Duodenal mucosa (tissue), 2 donors: ENCODE data around the gene ACBD6.

Source experiments
- H3K27ac ChIP-seq: one replicate; pipeline ENCODE4 v1.7.0; 2013; ENCODE audit warnings: low read depth, low read length
- H3K27me3 ChIP-seq, 2 donors: one replicate each; pipeline ENCODE4 v1.7.0; 2013; ENCODE audit warnings: low read length in 2 of 2, control low read depth in 1 of 2; ENCODE audit not compliant: insufficient read depth in 2 of 2, control insufficient read depth in 1 of 2
- H3K36me3 ChIP-seq, 2 donors: one replicate each; pipeline ENCODE4 v1.7.0; 2013; ENCODE audit warnings: low read length in 2 of 2, control low read depth in 1 of 2; ENCODE audit not compliant: insufficient read depth in 2 of 2, control insufficient read depth in 1 of 2
- H3K4me1 ChIP-seq, 2 donors: one replicate each; pipeline ENCODE4 v1.7.0; 2013; ENCODE audit warnings: low read length in 2 of 2, control low read depth in 1 of 2; ENCODE audit not compliant: insufficient read depth in 2 of 2, control insufficient read depth in 1 of 2
- H3K4me3 ChIP-seq, 2 donors: one replicate each; pipeline ENCODE4 v1.7.0; 2013; ENCODE audit warnings: low read length in 2 of 2, low read depth in 1 of 2
- H3K9ac ChIP-seq, 2 donors: one replicate each; pipeline ENCODE4 v1.7.0; 2013; ENCODE audit warnings: low read length in 2 of 2, low read depth in 1 of 2
- H3K9me3 ChIP-seq, 2 donors: one replicate each; pipeline ENCODE4 v1.7.0; 2013; ENCODE audit warnings: low read length in 2 of 2, control low read depth in 1 of 2; ENCODE audit not compliant: control insufficient read depth in 1 of 2

ACBD6 gene

GRCh38 chr1:180527101-180527669 is 24.8 kb upstream of the ACBD6 start:
- H3K4me1 ChIP-seq, result no peaks in the 10 kb centered on the region
- H3K36me3 ChIP-seq, result no peaks in the 10 kb centered on the region
- H3K9ac ChIP-seq, result no peak overlapping the region
- H3K4me3 ChIP-seq, result no peak overlapping the region
- H3K9me3 ChIP-seq, result no peaks in the 10 kb centered on the region
- H3K27ac ChIP-seq, result no peak overlapping the region
- no peaks in the 10 kb centered on the region for H3K27me3 ChIP-seq

- no peaks in the 10 kb centered on the region for H3K9me3 ChIP-seq
- no peaks in the 10 kb centered on the region for H3K4me1 ChIP-seq
- H3K27ac ChIP-seq, result no peak overlapping the region
- H3K27me3 ChIP-seq, result no peaks in the 10 kb centered on the region
- H3K36me3 ChIP-seq, result no peaks in the 10 kb centered on the region
- H3K9ac ChIP-seq, result no peak overlapping the region
- H3K4me3 ChIP-seq, result no peak overlapping the region
Observed at GRCh38 chr1:180525715-180526039, 23.3 kb upstream of the ACBD6 start.

GRCh38 chr1:180524915-180525714 is 22.7 kb upstream of the ACBD6 start:
- Histone ChIP-seq H3K9ac (no peak overlapping the region), H3K36me3 (no peaks in the 10 kb centered on the region), H3K27ac (no peak overlapping the region), H3K4me3 (no peak overlapping the region), H3K4me1 (no peaks in the 10 kb centered on the region), H3K27me3 (no peaks in the 10 kb centered on the region), H3K9me3 (no peaks in the 10 kb centered on the region)

DNA sequence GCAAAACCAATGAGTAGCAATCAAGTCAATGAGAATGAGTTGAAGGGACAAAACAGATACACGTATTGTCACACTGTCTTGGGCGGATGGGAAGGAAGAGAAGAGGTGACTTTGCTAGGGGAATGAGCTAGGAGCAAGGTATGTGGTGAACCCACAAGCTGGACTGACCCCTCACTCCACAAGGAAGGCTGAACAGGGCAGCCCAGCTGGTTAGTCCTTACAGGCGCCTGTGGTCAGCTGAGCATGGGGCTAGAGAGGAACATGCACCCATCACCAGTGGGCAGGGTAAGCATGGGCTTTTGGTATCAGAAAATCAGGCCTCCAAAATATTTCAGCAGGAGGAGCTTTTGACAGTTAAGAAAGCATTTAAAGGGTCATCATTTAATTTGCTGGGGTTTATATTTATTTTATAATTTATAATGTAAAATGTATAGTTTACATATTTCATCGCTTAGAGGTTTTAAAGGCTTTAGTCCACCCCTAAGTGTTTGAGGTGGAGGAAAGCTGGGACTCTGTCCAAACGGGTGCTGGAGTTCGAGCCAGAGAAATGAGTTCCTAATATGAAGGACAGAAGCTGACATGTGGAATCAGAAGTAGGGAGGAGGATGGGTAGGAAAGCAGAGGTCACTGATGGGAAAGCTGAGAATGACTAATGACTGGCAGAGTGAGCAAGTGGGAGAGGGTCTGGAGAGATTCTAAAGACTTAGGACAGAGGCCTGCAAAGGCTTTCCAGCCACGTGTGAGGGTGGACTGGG is 22.0 kb upstream of the ACBD6 start:
- H3K9ac ChIP-seq, result no peak overlapping the region
- H3K9me3 ChIP-seq, result no peaks in the 10 kb centered on the region
- no peak overlapping the region for H3K4me3 ChIP-seq
- H3K27ac ChIP-seq, result no peak overlapping the region
- H3K36me3 ChIP-seq, result no peaks in the 10 kb centered on the region
- H3K27me3 ChIP-seq, result no peaks in the 10 kb centered on the region
- no peaks in the 10 kb centered on the region for H3K4me1 ChIP-seq

DNA sequence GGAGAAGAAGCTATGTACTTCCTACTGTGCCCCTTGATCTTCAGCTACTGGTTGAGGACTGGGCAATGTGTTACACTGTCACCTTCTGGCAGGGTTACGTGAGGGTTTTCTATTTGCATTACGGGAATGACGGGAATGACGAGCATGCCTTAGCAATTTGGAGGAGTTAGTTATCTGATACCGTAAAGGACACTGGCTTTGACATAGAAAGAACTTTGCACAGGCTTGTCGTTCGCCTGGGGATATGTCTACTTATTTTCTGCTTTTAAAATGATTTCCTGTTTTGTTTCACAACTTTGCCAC is 19.8 kb upstream of the ACBD6 start:
- Histone ChIP-seq H3K27ac (no peak overlapping the region), H3K4me1 (no peaks in the 10 kb centered on the region), H3K4me3 (no peak overlapping the region), H3K9me3 (no peaks in the 10 kb centered on the region), H3K36me3 (no peaks in the 10 kb centered on the region), H3K9ac (no peak overlapping the region), H3K27me3 (no peaks in the 10 kb centered on the region)

- no peak overlapping the region for H3K9ac ChIP-seq
- no peak overlapping the region for H3K4me3 ChIP-seq
- H3K27me3 ChIP-seq, result no peaks in the 10 kb centered on the region
- H3K36me3 ChIP-seq, result no peaks in the 10 kb centered on the region
- H3K9me3 ChIP-seq, result no peaks in the 10 kb centered on the region
- H3K27ac ChIP-seq, result no peak overlapping the region
- H3K4me1 ChIP-seq, result no peaks in the 10 kb centered on the region
Observed at GRCh38 chr1:180521474-180522212, 19.3 kb upstream of the ACBD6 start.

GRCh38 chr1:180519846-180520245 is 17.5 kb upstream of the ACBD6 start:
- Histone ChIP-seq H3K27ac (no peak overlapping the region), H3K36me3 (no peaks in the 10 kb centered on the region), H3K9ac (no peak overlapping the region), H3K27me3 (no peaks in the 10 kb centered on the region), H3K4me3 (no peak overlapping the region), H3K4me1 (no peaks in the 10 kb centered on the region), H3K9me3 (no peaks in the 10 kb centered on the region)

- Histone ChIP-seq H3K27me3 (no peaks in the 10 kb centered on the region), H3K27ac (no peak overlapping the region), H3K4me1 (no peaks in the 10 kb centered on the region), H3K36me3 (no peaks in the 10 kb centered on the region), H3K9me3 (no peaks in the 10 kb centered on the region), H3K4me3 (no peak overlapping the region), H3K9ac (no peak overlapping the region)
Observed at GRCh38 chr1:180515857-180516388, 13.5 kb upstream of the ACBD6 start.

DNA sequence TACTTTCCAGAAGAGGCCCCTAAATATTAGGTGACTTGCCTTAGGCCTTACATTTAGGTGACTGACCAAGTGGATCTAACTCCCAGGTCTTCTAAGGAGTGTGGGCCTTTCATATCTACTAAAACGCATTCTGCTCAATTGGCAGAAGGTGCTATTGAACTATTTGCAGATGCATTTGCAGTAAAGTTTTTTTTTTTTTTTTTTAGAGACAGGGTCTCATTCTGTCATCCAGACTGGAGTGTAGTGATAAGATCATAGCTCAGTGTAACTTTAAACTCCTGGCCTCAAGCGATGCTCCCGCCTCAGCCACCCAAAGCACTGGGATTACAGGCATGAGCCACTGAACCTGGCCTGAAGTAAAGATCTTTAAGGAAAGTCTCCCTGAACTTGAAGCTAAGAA is 13.0 kb upstream of the ACBD6 start:
- no peaks in the 10 kb centered on the region for H3K4me1 ChIP-seq
- no peaks in the 10 kb centered on the region for H3K9me3 ChIP-seq
- H3K36me3 ChIP-seq, result no peaks in the 10 kb centered on the region
- H3K4me3 ChIP-seq, result no peak overlapping the region
- H3K9ac ChIP-seq, result no peak overlapping the region
- no peaks in the 10 kb centered on the region for H3K27me3 ChIP-seq
- no peak overlapping the region for H3K27ac ChIP-seq

DNA sequence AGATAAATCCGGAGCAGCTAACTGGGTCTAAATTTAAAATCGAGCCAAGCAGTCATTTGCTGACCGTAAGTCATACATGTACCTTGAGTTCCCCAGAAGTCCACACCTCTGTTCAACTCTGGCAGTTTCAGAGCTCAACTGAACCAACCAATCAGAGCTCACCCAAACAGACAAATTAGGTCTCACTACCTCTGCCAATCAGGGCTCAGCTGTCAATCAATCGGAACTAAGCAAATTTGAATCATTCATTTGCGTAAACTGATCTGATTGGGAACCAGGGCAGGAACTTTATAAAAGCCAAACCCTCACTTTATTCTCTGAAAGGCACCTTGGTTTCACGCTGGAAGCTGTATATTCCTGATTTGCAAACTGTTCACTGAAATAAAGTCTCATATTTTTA is 11.2 kb upstream of the ACBD6 start:
- H3K9me3 ChIP-seq, result peaks cover 0 to 2% of the 10 kb centered on the region in 2 donors
- H3K4me1 ChIP-seq, result no peaks in the 10 kb centered on the region
- H3K4me3 ChIP-seq, result no peak overlapping the region
- no peaks in the 10 kb centered on the region for H3K27me3 ChIP-seq
- H3K9ac ChIP-seq, result no peak overlapping the region
- no peaks in the 10 kb centered on the region for H3K36me3 ChIP-seq
- H3K27ac ChIP-seq, result no peak overlapping the region
